NCI-H524 (cell line): ENCODE measurements around the gene PHLDA3.
A peak's percentile ranks its signal among the peaks of the same experiment; 100 is the strongest.
"Not testable (repeated sequence)": the region's sequence is repeated elsewhere in the genome, so short reads cannot be mapped to it uniquely, and the experiment has no call there.

ENCODE experiments used
- DNase-seq, 2 experiments: peaks; one replicate each; lab custom pipeline; 2025; lab: John Stamatoyannopoulos, UW

Gene PHLDA3

GRCh38 chr1:201485184-201485774 is 16.3 kb upstream of the PHLDA3 start:
- no peak for DNase-seq

GRCh38 chr1:201483373-201483949 is 14.5 kb upstream of the PHLDA3 start:
- DNase-seq: no peak

GRCh38 chr1:201482755-201483154 is 13.8 kb upstream of the PHLDA3 start:
- no peak for DNase-seq

GRCh38 chr1:201481761-201482493 is 12.9 kb upstream of the PHLDA3 start:
- DNase-seq: peak; percentile 61 to 78

- peak in 1 of 2 experiments; percentile 17 for DNase-seq
These were observed 12.0 kb upstream of the PHLDA3 start for GRCh38 chr1:201481004-201481380.

GRCh38 chr1:201480231-201481003 is 11.4 kb upstream of the PHLDA3 start:
- DNase-seq: peak; percentile 72 to 85

GRCh38 chr1:201479201-201479730 is 10.3 kb upstream of the PHLDA3 start:
- DNase-seq: no peak

- not testable (repeated sequence) for DNase-seq
These were observed 9.7 kb upstream of the PHLDA3 start for GRCh38 chr1:201478666-201479065.

GRCh38 chr1:201476670-201477344 is 7.8 kb upstream of the PHLDA3 start:
- no peak for DNase-seq

GRCh38 chr1:201475915-201476669 is 7.1 kb upstream of the PHLDA3 start:
- DNase-seq: no peak

GRCh38 chr1:201475130-201475529 is 6.1 kb upstream of the PHLDA3 start:
- no peak for DNase-seq

- no peak for DNase-seq
These were observed 4.3 kb upstream of the PHLDA3 start for GRCh38 chr1:201473296-201473695.

- DNase-seq: not testable (repeated sequence)
These were observed 3.3 kb upstream of the PHLDA3 start for GRCh38 chr1:201472321-201472720.

- no peak for DNase-seq
These were observed 2.8 kb upstream of the PHLDA3 start for GRCh38 chr1:201471772-201472171.

GRCh38 chr1:201470581-201470980 is 1.6 kb upstream of the PHLDA3 start:
- no peak for DNase-seq

- no peak for DNase-seq
These were observed 672 bp upstream of the PHLDA3 start for GRCh38 chr1:201469645-201470074.

- peak; percentile 3 to 37 for DNase-seq
These were observed 516 bp downstream of the PHLDA3 start for GRCh38 chr1:201468501-201468843.

GRCh38 chr1:201466492-201466891 is 2.5 kb downstream of the PHLDA3 start:
- peak in 1 of 2 experiments; percentile 16 for DNase-seq

- DNase-seq: no peak
These were observed 3.2 kb downstream of the PHLDA3 start for GRCh38 chr1:201465698-201466290.

- no peak for DNase-seq
These were observed 5.9 kb downstream of the PHLDA3 start for GRCh38 chr1:201463071-201463552.
